GM04503 (cell line): ENCODE results near the gene HLA-DRA.

ENCODE experiments used
- DNase-seq: peaks from one replicate; pipeline ENCODE4 v3.0.0-alpha.2; 2012; ENCODE audit warnings: low read depth

Gene HLA-DRA

GRCh38 chr6:32475392-32476206 is 35.9 kb downstream of the HLA-DRA start:
- DNase-seq = no peak

- no peak for DNase-seq
Measured at GRCh38 chr6:32483968-32484613, 44.4 kb downstream of the HLA-DRA start.

GRCh38 chr6:32484614-32484998 is 44.9 kb downstream of the HLA-DRA start:
- DNase-seq = no peak

GRCh38 chr6:32488083-32488482 is 48.4 kb downstream of the HLA-DRA start:
- no peak for DNase-seq

GRCh38 chr6:32491700-32492099 is 52.0 kb downstream of the HLA-DRA start:
- DNase-seq = no peak

GRCh38 chr6:32492351-32492750 is 52.7 kb downstream of the HLA-DRA start:
- DNase-seq = no peak
